AG09319 (cell line): Measurements from ENCODE around the gene LMF2.
"Not testable (repeated sequence)": the region's sequence is repeated elsewhere in the genome, so short reads cannot be mapped to it uniquely, and the experiment has no call there.

Source experiments
- DNase-seq: peaks from one replicate; pipeline ENCODE4 v3.0.0-alpha.2; 2010; ENCODE audit warnings: low read depth; ENCODE audit errors: extremely low read depth
- TF ChIP-seq, protein P1 (sequence below): IDR thresholded peaks from 2 replicates; pipeline ENCODE4 v1.5.1; 2011; ENCODE audit warnings: low read depth, mild to moderate bottlenecking, inconsistent platforms, low read length, moderate library complexity

LMF2 gene

DNA sequence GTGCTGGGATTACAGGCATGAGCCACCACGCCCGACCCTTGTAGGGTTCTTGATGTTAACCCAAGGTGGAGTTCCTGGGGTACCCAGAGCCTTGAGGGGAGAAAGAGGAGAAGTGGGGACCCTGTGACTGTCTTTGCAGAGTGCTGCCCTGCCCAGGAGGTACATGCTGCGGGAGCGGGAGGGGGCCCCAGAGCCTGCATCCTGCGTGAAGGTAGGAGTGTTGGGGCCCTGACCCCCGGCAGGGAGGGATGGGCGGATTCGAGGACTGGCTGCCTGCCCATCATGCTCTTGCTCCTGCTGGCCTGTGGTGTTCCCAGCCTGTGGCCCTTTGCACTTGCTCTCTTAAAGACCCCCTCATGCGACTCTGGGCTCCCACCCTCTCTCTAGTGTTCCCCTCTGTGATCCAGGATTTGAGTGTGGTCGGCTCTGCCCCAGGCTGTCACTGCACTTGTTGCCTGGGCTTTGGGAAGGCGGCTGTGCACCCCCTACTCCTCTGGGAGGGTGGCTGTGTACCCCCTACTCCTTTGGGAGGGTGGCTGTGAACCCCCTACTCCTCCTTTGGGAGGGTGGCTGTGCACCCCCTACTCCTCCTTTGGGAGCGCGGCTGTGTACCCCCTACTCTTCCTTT, 13.4 kb upstream of the LMF2 start:
- TF ChIP-seq, protein P1, sequence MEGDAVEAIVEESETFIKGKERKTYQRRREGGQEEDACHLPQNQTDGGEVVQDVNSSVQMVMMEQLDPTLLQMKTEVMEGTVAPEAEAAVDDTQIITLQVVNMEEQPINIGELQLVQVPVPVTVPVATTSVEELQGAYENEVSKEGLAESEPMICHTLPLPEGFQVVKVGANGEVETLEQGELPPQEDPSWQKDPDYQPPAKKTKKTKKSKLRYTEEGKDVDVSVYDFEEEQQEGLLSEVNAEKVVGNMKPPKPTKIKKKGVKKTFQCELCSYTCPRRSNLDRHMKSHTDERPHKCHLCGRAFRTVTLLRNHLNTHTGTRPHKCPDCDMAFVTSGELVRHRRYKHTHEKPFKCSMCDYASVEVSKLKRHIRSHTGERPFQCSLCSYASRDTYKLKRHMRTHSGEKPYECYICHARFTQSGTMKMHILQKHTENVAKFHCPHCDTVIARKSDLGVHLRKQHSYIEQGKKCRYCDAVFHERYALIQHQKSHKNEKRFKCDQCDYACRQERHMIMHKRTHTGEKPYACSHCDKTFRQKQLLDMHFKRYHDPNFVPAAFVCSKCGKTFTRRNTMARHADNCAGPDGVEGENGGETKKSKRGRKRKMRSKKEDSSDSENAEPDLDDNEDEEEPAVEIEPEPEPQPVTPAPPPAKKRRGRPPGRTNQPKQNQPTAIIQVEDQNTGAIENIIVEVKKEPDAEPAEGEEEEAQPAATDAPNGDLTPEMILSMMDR, result no peak
- DNase-seq, result no peak

DNA sequence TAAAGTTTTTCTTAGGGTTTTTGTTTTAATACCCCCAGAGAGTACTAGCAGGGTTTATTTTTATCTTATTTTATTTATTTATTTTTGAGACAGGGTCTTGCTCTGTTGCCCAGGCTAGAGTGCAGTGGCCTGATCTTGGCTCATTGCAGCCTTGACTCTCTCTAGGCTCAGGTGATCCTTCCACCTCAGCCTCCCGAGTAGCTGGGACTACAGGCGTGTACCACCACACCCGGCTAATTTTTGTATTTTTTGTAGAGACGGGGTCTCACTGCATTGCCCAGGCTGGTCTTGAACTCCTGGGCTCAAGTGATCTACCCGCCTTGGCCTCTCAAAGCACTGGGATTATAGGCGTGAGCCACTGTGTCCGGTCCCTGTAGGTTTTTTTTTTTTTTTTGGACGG, 12.7 kb upstream of the LMF2 start:
- not testable (repeated sequence) for DNase-seq

DNA sequence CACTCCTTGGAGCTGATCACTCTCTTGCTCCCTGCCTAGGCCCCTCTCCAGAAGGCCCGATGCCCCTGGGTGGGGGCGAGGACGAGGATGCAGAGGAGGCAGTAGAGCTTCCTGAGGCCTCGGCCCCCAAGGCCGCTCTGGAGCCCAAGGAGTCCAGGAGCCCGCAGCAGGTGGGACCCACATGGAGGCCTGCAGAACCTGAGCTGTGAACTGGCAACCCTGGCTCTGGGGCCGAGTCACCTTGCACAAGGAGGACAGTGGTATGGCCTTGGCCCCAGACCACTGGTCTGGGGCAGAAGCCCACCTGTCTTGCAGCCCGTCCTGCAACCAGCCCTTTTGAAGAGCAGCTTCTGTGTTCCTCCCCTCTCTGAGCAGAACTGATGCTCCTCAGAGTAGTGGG, 11.6 kb upstream of the LMF2 start:
- no peak for DNase-seq

DNA sequence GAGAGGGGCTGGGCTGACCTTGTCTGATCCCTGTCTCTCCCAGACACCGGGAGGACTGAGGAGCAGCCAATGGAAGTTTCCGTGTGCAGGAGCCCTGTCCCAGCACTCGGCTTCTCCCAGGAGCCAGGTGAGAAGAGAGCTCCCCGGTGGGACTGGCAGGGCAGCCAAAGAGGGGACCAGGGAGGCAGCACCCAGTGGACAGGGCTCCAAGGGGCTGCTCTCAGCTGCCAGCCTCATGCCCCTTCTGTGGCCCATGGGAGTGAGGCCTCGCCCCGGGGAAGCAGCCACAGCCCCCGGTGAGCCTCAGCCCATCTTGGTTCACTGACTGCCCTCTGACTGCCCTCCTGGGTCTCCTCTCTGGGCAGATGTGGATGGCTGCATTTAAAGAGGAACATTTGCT, 11.1 kb upstream of the LMF2 start:
- TF ChIP-seq, protein P1, result no peak

More for the DNA sequence above, 11.6 kb upstream of the LMF2 start:
- TF ChIP-seq, protein P1, result no peak

DNA sequence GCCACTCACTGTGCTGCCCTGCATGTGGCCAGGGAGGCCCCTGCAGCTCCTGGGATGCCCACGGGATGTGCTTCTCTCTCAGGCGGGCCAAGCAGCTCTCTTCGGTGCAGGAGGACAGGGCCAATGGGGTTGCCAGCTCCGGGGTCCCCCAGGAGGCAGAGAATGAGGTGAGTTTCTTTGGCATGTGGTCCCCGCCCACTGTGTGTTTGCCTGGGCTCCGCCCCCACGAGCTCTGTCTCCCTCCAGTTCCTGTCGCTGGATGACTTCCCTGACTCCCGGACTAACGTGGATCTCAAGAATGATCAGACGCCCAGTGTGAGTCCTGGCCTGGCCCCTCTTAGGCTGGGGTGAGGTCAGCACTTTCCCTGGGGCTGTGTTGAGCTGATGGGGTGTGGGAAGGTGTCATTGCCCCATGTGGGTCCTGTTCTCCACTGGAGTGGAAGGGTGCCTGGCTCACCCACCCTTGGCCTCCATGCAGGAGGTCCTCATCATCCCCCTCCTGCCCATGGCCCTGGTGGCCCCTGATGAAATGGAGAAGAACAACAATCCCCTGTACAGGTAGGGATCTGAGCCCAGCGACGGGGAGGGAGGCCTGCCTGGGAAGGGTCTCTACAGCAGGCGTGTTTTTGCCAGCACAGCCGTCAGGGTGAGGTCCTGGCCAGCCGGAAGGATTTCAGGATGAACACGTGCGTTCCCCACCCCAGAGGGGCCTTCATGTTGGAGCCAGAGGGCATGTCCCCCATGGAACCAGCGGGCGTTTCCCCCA, 10.2 kb upstream of the LMF2 start:
- DNase-seq, result no peak
- TF ChIP-seq, protein P1, result no peak

More for the DNA sequence above, 11.1 kb upstream of the LMF2 start:
- no peak for DNase-seq

DNA sequence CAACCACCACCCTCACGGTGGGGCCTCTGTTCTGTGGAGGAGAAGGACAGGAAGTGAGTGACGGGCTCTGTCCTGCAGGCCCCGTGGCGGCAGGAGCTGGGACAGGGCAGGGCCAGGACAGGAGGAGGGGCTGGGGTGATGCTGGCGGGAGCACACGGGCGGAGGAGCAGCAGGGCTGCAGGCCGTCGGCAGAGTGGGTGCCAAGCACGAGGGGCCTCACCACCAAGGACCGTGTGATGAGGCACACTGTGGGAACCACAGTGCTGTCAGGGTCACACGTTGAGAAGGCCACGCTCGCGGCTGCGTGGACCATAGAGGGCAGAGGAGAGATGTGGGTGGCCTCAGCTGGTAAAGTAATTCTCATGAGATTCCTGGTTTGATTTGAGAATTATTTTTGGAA, 9.4 kb upstream of the LMF2 start:
- DNase-seq, result no peak
- TF ChIP-seq, protein P1, result no peak

DNA sequence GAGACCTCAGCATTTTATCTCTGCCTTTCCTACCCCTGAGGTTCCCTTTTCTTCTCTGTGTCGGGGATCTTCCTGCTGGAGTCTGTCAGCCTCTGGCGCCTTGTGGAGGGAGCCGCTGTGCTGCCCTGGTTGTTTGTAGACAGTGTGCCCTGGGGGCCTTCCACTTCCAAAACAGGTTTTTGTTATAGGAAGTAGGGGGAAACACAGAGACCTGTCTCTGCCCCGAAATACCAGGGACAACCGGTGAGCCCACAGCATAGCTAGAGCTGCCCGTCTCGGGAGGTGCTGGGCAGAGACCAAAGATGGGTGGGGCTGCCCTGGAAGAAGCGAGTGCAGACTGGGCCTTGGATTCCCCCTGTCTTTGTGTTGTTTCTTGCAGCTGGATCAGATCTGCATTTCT, 8.6 kb upstream of the LMF2 start:
- DNase-seq, result no peak
- TF ChIP-seq, protein P1, result no peak
